A673 (cell line): ENCODE measurements around the gene NDFIP2. TPM values are rescaled to one million over a fixed set of nuclear protein-coding genes. Genes with fewer than 3 reads are reported as not detected.

Source experiments
- BruUV-seq: library from RNA; stranded (reverse); fragments of 400-500 nt; replicated peaks from 2 replicates; lab custom pipeline; 2021; lab: Mats Ljungman, UMichigan
- CTCF ChIA-PET: fragments of 300-600 bp; sonication (Branson Sonifier 250); formaldehyde crosslinking; loops from one replicate; lab custom pipeline; 2022; ENCODE audit warnings: antibody characterized with exemption; lab: Charles Lee
- POLR2A ChIA-PET: fragments of 300-600 bp; sonication (Branson Sonifier 250); formaldehyde crosslinking; loops from one replicate; lab custom pipeline; 2022; ENCODE audit warnings: antibody characterized with exemption; ENCODE audit not compliant: low non-redundant PET; lab: Charles Lee
- DNase-seq: peaks from one replicate; pipeline ENCODE4 v3.0.0-alpha.2; 2015; ENCODE audit warnings: low spot score
- H3K27ac ChIP-seq: fragments of 200-600 bp; sonication (generic); 2 replicates; pipeline ENCODE4 v1.5.1; 2016; ENCODE audit warnings: mixed run types, low read depth, mild to moderate bottlenecking, mixed read lengths, antibody characterized with exemption, low read length; ENCODE audit not compliant: poor library complexity, severe bottlenecking
- H3K27me3 ChIP-seq: fragments of 200-600 bp; sonication (generic); replicated peaks from 2 replicates; pipeline ENCODE4 v1.6.1; 2017; ENCODE audit warnings: mixed run types, low read depth, mild to moderate bottlenecking, mixed read lengths, antibody characterized with exemption, low read length; ENCODE audit not compliant: insufficient read depth, poor library complexity
- H3K36me3 ChIP-seq: fragments of 200-600 bp; sonication (generic); 2 replicates; pipeline ENCODE4 v1.6.1; 2016; ENCODE audit warnings: mixed run types, mild to moderate bottlenecking, mixed read lengths, antibody characterized with exemption, low read length; ENCODE audit not compliant: insufficient read depth, poor library complexity, severe bottlenecking
- H3K4me1 ChIP-seq: fragments of 200-600 bp; sonication (generic); 2 replicates; pipeline ENCODE4 v1.6.1; 2017; ENCODE audit warnings: mixed run types, mild to moderate bottlenecking, mixed read lengths, antibody characterized with exemption, low read length; ENCODE audit not compliant: insufficient read depth, poor library complexity, severe bottlenecking
- H3K4me3 ChIP-seq: fragments of 200-600 bp; sonication (generic); 2 replicates; pipeline ENCODE4 v1.5.1; 2016; ENCODE audit warnings: low read depth, mixed run types, mild to moderate bottlenecking, mixed read lengths, low read length; ENCODE audit not compliant: poor library complexity, severe bottlenecking
- H3K9me3 ChIP-seq: fragments of 200-600 bp; sonication (generic); 2 replicates; pipeline ENCODE4 v1.6.1; 2016; ENCODE audit warnings: mixed run types, low read depth, mild to moderate bottlenecking, mixed read lengths, antibody characterized with exemption, low read length; ENCODE audit not compliant: poor library complexity, severe bottlenecking
- EZH2 ChIP-seq: fragments of 200-600 bp; sonication (generic); IDR thresholded peaks from 2 replicates; pipeline ENCODE4 v1.6.1; 2017; ENCODE audit warnings: borderline replicate concordance, low read depth, mild to moderate bottlenecking, mixed read lengths, antibody characterized with exemption, low read length; ENCODE audit not compliant: poor library complexity, severe bottlenecking
- intact Hi-C: fragments of 100-400 bp; cut with micrococcal nuclease; formaldehyde crosslinking; loops from one replicate; pipeline ENCODE4 v1.10.0; 2022; ENCODE audit not compliant: unreplicated experiment
- total RNA-seq: library from RNA; stranded (reverse); gene quantifications from 2 replicates; pipeline ENCODE4 v1.2.3, GENCODE V29; 2021
- TF ChIP-seq, protein P1 (sequence below): fragments of 300-800, 200-600 bp; sonication (generic); conservative IDR thresholded peaks from 2 replicates; pipeline ENCODE4 v1.5.1; 2017; ENCODE audit warnings: low read depth, mild to moderate bottlenecking, antibody characterized with exemption, low read length, moderate library complexity, mixed read lengths

Gene NDFIP2
- total RNA-seq, 1 experiment from 2014 or later = 34.0 TPM

DNA sequence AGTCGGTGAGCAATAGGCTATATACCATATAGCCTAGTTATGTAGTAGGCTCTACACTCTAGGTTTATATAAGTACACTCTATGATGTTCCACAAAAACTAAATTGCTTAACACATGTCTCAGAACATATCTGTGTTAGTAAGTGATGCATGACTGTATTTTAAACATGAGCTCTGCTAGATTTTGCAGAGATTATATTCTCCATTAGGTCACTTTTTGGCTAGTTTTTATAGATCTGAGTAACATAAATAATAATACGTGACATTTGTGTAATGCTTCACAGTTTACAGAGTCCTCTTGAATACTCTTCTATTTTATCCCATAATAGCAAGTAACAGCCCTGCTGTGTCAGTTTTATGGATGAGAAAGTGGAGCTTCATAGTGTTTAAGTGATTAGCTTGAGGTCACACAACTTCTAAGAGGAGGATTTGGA lies 47.8 kb downstream of the NDFIP2 start:
- Histone ChIP-seq H3K9me3 (no peaks in the 10 kb centered on the region), H3K27ac (no peak overlapping the region), H3K4me3 (no peak overlapping the region), H3K4me1 (no peaks in the 10 kb centered on the region), H3K27me3 (no peaks in the 10 kb centered on the region), H3K36me3 (no peaks in the 10 kb centered on the region)
- TF ChIP-seq, protein P1, sequence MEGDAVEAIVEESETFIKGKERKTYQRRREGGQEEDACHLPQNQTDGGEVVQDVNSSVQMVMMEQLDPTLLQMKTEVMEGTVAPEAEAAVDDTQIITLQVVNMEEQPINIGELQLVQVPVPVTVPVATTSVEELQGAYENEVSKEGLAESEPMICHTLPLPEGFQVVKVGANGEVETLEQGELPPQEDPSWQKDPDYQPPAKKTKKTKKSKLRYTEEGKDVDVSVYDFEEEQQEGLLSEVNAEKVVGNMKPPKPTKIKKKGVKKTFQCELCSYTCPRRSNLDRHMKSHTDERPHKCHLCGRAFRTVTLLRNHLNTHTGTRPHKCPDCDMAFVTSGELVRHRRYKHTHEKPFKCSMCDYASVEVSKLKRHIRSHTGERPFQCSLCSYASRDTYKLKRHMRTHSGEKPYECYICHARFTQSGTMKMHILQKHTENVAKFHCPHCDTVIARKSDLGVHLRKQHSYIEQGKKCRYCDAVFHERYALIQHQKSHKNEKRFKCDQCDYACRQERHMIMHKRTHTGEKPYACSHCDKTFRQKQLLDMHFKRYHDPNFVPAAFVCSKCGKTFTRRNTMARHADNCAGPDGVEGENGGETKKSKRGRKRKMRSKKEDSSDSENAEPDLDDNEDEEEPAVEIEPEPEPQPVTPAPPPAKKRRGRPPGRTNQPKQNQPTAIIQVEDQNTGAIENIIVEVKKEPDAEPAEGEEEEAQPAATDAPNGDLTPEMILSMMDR = no peak
- TF ChIP-seq EZH2 = no peak
- ChIA-PET CTCF (no interaction called here), POLR2A (no interaction called here)
- peak; percentile 17 for DNase-seq
- BruUV-seq = no TSS peak
- intact Hi-C loops = no loop called here

DNA sequence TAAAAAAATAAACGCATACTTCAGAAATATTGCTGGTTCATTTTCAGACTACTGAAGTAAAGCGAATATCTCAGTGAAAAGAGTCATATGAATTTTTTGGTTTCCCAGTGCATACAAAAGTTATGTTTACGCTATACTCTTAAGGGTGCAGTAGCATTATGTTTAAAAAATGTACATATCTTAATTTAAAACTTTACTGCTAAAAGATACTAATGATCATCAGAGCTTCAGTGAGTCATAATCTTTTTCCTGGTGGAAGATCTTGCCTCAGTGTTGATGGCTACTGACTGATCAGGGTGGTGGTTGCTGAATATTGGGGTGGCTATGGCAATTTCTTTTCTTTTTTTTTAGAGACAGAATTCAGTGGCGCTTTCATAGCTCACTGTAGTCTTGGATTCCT lies 48.9 kb downstream of the NDFIP2 start:
- Histone ChIP-seq H3K27ac (no peak overlapping the region), H3K4me1 (no peaks in the 10 kb centered on the region), H3K36me3 (no peaks in the 10 kb centered on the region), H3K4me3 (no peak overlapping the region), H3K27me3 (no peaks in the 10 kb centered on the region), H3K9me3 (no peaks in the 10 kb centered on the region)
- intact Hi-C loops = loop anchor here (10.0 kb wide), 1 partner anchor 925 kb away; the partner anchor contains the start of gene POU4F1
- DNase-seq = no peak
- no peak for TF ChIP-seq EZH2
- TF ChIP-seq, protein P1 = no peak
- no TSS peak for BruUV-seq
- ChIA-PET CTCF (interaction anchor here (0.6 kb wide), 1 partner anchor 71 kb away, joined by 3 read pairs; no protein-coding TSS in a partner anchor), POLR2A (no interaction called here)

DNA sequence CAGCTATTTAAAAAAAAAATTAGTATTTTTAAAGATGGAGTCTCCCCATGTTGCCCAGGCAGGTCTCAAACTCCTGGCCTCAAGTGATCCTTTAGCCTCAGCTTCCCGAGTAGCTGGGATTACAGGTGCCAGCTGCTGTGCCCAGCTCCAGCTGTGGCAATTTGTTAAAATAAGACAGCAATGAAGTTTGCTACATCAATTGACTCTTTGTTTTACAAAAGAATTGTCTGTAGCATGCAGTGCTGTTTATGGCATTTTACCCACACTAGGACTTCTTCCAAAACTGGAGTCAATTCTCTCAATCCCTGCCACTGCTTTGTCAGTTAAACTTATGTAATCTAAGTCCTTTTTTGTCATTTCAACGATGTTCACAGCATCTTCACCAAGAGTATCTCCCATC lies 49.3 kb downstream of the NDFIP2 start:
- CTCF ChIA-PET = interaction anchor here (0.6 kb wide), 1 partner anchor 71 kb away, joined by 3 read pairs; no protein-coding TSS in a partner anchor

More for the DNA sequence above, 49.3 kb downstream of the NDFIP2 start:
- Histone ChIP-seq H3K27ac (no peak overlapping the region), H3K27me3 (no peaks in the 10 kb centered on the region), H3K9me3 (no peaks in the 10 kb centered on the region), H3K4me3 (no peak overlapping the region), H3K4me1 (no peaks in the 10 kb centered on the region), H3K36me3 (no peaks in the 10 kb centered on the region)
- intact Hi-C loops = loop anchor here (10.0 kb wide), 1 partner anchor 925 kb away; the partner anchor contains the start of gene POU4F1
- TF ChIP-seq, protein P1 = no peak
- TF ChIP-seq EZH2 = no peak
- POLR2A ChIA-PET = no interaction called here
- no peak for DNase-seq
- no TSS peak for BruUV-seq
